OCI-LY1 (cell line): ENCODE results near the gene IGIP.

Source experiments
- H2AFZ ChIP-seq: fragments of 200-600 bp; sonication (generic), shearing (Covaris generic); 2 replicates; pipeline ENCODE4 v1.6.0; 2014; ENCODE audit warnings: antibody characterized with exemption, mild to moderate bottlenecking, low read length
- H3F3A ChIP-seq: fragments of 200-600 bp; sonication (generic), shearing (Covaris generic); 2 replicates; pipeline ENCODE4 v1.6.0; 2014; ENCODE audit warnings: mild to moderate bottlenecking, antibody characterized with exemption, low read length, moderate library complexity; ENCODE audit not compliant: insufficient read depth
- H3K27ac ChIP-seq: fragments of 200-600 bp; sonication (generic); 2 replicates; pipeline ENCODE4 v1.5.1; 2014; ENCODE audit warnings: low read length, mixed run types, mild to moderate bottlenecking, low read depth; ENCODE audit not compliant: poor library complexity, severe bottlenecking
- H3K27me3 ChIP-seq: fragments of 200-600 bp; sonication (generic); 2 replicates; pipeline ENCODE4 v1.6.0; 2014; ENCODE audit warnings: antibody characterized with exemption, mild to moderate bottlenecking, low read length, moderate library complexity; ENCODE audit not compliant: insufficient read depth
- H3K36me3 ChIP-seq: fragments of 200-600 bp; sonication (generic); 2 replicates; pipeline ENCODE4 v1.6.1; 2014; ENCODE audit warnings: mild to moderate bottlenecking, antibody characterized with exemption, low read length, moderate library complexity, mixed read lengths; ENCODE audit not compliant: insufficient read depth
- H3K4me1 ChIP-seq: fragments of 200-600 bp; sonication (generic); 2 replicates; pipeline ENCODE4 v1.5.1; 2014; ENCODE audit warnings: mild to moderate bottlenecking, low read length, moderate library complexity; ENCODE audit not compliant: insufficient read depth, severe bottlenecking
- H3K4me2 ChIP-seq: fragments of 200-600 bp; sonication (generic), shearing (Covaris generic); 2 replicates; pipeline ENCODE4 v1.6.1; 2014; ENCODE audit warnings: low read length
- H3K4me3 ChIP-seq: fragments of 200-600 bp; sonication (generic); 2 replicates; pipeline ENCODE4 v1.5.1; 2014; ENCODE audit warnings: low read length, low read depth, mild to moderate bottlenecking, mixed read lengths; ENCODE audit not compliant: poor library complexity, severe bottlenecking
- H3K79me2 ChIP-seq: fragments of 200-600 bp; shearing (Covaris generic); 2 replicates; pipeline ENCODE4 v1.6.1; 2016; ENCODE audit warnings: mixed run types, low read length, mixed read lengths; ENCODE audit not compliant: insufficient read depth
- H3K9ac ChIP-seq: fragments of 200-600 bp; sonication (generic), shearing (Covaris generic); 2 replicates; pipeline ENCODE4 v1.6.1; 2014; ENCODE audit warnings: mild to moderate bottlenecking, low read length, mixed read lengths
- H3K9me2 ChIP-seq: fragments of 200-600 bp; sonication (generic), shearing (Covaris generic); 2 replicates; pipeline ENCODE4 v1.6.1; 2014; ENCODE audit warnings: low read depth, mild to moderate bottlenecking, low read length, mixed read lengths
- H3K9me3 ChIP-seq: fragments of 200-600 bp; shearing (Covaris generic); 2 replicates; pipeline ENCODE4 v1.6.1; 2014; ENCODE audit warnings: low read length, mixed read lengths
- H4K20me1 ChIP-seq: fragments of 200-600 bp; sonication (generic), shearing (Covaris generic); 2 replicates; pipeline ENCODE4 v1.6.0; 2016; ENCODE audit warnings: mild to moderate bottlenecking, low read length; ENCODE audit not compliant: insufficient read depth
- CTCF ChIP-seq: fragments of 200-600 bp; sonication (generic), shearing (Covaris generic); IDR thresholded peaks from 2 replicates; pipeline ENCODE4 v1.5.1; 2017; ENCODE audit warnings: mild to moderate bottlenecking, antibody characterized with exemption, low read length, moderate library complexity, mixed read lengths
- EZH2 ChIP-seq: fragments of 200-600 bp; sonication (generic), shearing (Covaris generic); IDR thresholded peaks from 2 replicates; pipeline ENCODE4 v1.8.0; 2017; ENCODE audit warnings: borderline replicate concordance, mixed run types, mild to moderate bottlenecking, antibody characterized with exemption, low read length, moderate library complexity, mixed read lengths

The IGIP gene

GRCh38 chr5:140162781-140163180 is 37.0 kb downstream of the IGIP start:
- Histone ChIP-seq H3K9me3 (no peaks in the 10 kb centered on the region), H3K9ac (no peak overlapping the region), H2AFZ (no peak overlapping the region), H3K4me1 (no peaks in the 10 kb centered on the region), H3K4me3 (no peak overlapping the region), H3K36me3 (no peaks in the 10 kb centered on the region), H3K27ac (no peak overlapping the region), H3K9me2 (no peaks in the 10 kb centered on the region), H4K20me1 (no peaks in the 10 kb centered on the region), H3K27me3 (peaks cover 6% of the 10 kb centered on the region; the same call in 1 of the 2 replicates), H3K79me2 (no peaks in the 10 kb centered on the region), H3K4me2 (no peak overlapping the region), H3F3A (no peaks in the 10 kb centered on the region)
- TF ChIP-seq EZH2 (no peak), CTCF (no peak)

- Histone ChIP-seq H3K4me2 (no peak overlapping the region), H4K20me1 (no peaks in the 10 kb centered on the region), H3K9me3 (no peaks in the 10 kb centered on the region), H3F3A (no peaks in the 10 kb centered on the region), H2AFZ (no peak overlapping the region), H3K4me1 (no peaks in the 10 kb centered on the region), H3K4me3 (no peak overlapping the region), H3K79me2 (no peaks in the 10 kb centered on the region), H3K27ac (no peak overlapping the region), H3K36me3 (no peaks in the 10 kb centered on the region), H3K9me2 (no peaks in the 10 kb centered on the region), H3K27me3 (peaks cover 6% of the 10 kb centered on the region; the same call in 1 of the 2 replicates), H3K9ac (no peak overlapping the region)
- TF ChIP-seq CTCF: no peak
- no peak for TF ChIP-seq EZH2
Observed at GRCh38 chr5:140165101-140165922, 39.6 kb downstream of the IGIP start.

- no peak overlapping the region for H3K9ac ChIP-seq
- H3K4me1 ChIP-seq: no peaks in the 10 kb centered on the region
- H3K27me3 ChIP-seq: peaks cover 6% of the 10 kb centered on the region; the same call in 1 of the 2 replicates
- no peaks in the 10 kb centered on the region for H3F3A ChIP-seq
- no peaks in the 10 kb centered on the region for H3K9me3 ChIP-seq
- no peaks in the 10 kb centered on the region for H3K36me3 ChIP-seq
- no peaks in the 10 kb centered on the region for H3K9me2 ChIP-seq
- H3K4me2 ChIP-seq: no peak overlapping the region
- no peak overlapping the region for H3K27ac ChIP-seq
- H3K79me2 ChIP-seq: no peaks in the 10 kb centered on the region
- no peak for TF ChIP-seq EZH2
- TF ChIP-seq CTCF: no peak
- no peak overlapping the region for H2AFZ ChIP-seq
- H3K4me3 ChIP-seq: no peak overlapping the region
- no peaks in the 10 kb centered on the region for H4K20me1 ChIP-seq
Observed at GRCh38 chr5:140165923-140166270, 40.2 kb downstream of the IGIP start.
